Measurements from ENCODE around the gene CADM1.

DNA sequence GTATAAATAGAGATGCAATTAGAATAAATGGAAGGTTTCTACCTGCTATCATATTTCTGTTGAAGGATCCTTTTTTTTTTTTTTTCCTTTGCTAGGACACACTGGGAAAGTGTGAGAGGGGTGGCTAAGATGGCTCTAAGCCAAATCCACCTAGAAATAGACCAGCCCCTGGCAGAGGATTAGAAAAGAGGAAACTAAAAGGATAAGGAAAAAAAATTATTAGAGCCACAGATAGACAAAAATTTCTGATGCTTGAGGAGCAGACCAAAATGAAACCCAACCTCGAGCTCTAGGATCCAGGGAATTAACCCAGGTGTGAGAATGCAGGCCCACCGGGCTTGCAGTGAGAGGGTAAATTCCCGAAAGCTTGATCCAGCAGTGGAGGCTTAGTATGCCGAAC, 262.3 kb downstream of the CADM1 start:
- TF ChIP-seq POLR2A (IDR thresholded peaks at IDR 0.05): no peak
- TF ChIP-seq, protein P1, sequence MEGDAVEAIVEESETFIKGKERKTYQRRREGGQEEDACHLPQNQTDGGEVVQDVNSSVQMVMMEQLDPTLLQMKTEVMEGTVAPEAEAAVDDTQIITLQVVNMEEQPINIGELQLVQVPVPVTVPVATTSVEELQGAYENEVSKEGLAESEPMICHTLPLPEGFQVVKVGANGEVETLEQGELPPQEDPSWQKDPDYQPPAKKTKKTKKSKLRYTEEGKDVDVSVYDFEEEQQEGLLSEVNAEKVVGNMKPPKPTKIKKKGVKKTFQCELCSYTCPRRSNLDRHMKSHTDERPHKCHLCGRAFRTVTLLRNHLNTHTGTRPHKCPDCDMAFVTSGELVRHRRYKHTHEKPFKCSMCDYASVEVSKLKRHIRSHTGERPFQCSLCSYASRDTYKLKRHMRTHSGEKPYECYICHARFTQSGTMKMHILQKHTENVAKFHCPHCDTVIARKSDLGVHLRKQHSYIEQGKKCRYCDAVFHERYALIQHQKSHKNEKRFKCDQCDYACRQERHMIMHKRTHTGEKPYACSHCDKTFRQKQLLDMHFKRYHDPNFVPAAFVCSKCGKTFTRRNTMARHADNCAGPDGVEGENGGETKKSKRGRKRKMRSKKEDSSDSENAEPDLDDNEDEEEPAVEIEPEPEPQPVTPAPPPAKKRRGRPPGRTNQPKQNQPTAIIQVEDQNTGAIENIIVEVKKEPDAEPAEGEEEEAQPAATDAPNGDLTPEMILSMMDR (IDR thresholded peaks at IDR 0.05): no peak
